K562 (cell line): Measurements from ENCODE around the gene RGPD4. TPM values are rescaled to one million over a fixed set of nuclear protein-coding genes. Genes with fewer than 3 reads are reported as not detected.
"Not testable (repeated sequence)": the region's sequence is repeated elsewhere in the genome, so short reads cannot be mapped to it uniquely, and the experiment has no call there.

Experiments
- ATAC-seq: fragments of 200-7000 bp; cut with Tn5 transposase; 3 replicates; pipeline ENCODE4 v1.9.1; 2020; ENCODE audit warnings: moderate library complexity
- BruUV-seq: library from RNA; stranded (reverse); fragments of 400-500 nt; replicated peaks from 2 replicates; lab custom pipeline; 2021; lab: Mats Ljungman, UMichigan
- CTCF ChIA-PET: fragments of 300-600 bp; formaldehyde crosslinking; extraction: SDS; loops from one replicate; lab custom pipeline; 2021; ENCODE audit warnings: low intra/inter-chr PET ratio; lab: Yijun Ruan, JAX
- POLR2A ChIA-PET: fragments of 300-600, 350-650 bp; sonication (Branson Sonifier 250); formaldehyde crosslinking; extraction: SDS; loops from one replicate; lab custom pipeline; 2021; ENCODE audit warnings: antibody characterized with exemption, inconsistent platforms; lab: Yijun Ruan, JAX
- DNase-seq, 4 experiments: peaks; one replicate each; pipeline versions ENCODE4 v3.0.0 to v3.0.0-alpha.2; 2011 to 2018; ENCODE audit warnings: low spot score in 3 of 4, mixed read lengths in 3 of 4; ENCODE audit errors: extremely low read depth in 1 of 4
- FAIRE-seq: peaks from 2 replicates; lab custom pipeline; 2011; peaks lifted over from hg19 to GRCh38; lab: Jason Lieb, UNC
- H2AFZ ChIP-seq: 2 replicates; pipeline ENCODE4 v1.6.0; 2011; ENCODE audit warnings: low read depth, low read length, control low read depth, inconsistent platforms
- H3K27ac ChIP-seq: fragments of 200-600 bp; 3 replicates; pipeline ENCODE4 v1.8.0; 2011; ENCODE audit warnings: low read depth, mild to moderate bottlenecking, control low read depth, inconsistent platforms, low read length, moderate library complexity, mixed read lengths; ENCODE audit errors: extremely low read depth
- H3K27me3 ChIP-seq, 2 experiments: fragments of 300-600 bp in 1 of 2; 2 replicates in 1 of 2; 3 replicates in 1 of 2; pipeline versions ENCODE4 v1.6.0 to v1.8.0; 2011; ENCODE audit warnings: inconsistent platforms in 2 of 2, low read length in 2 of 2, mild to moderate bottlenecking in 1 of 2, mixed read lengths in 1 of 2, moderate library complexity in 1 of 2; ENCODE audit not compliant: control insufficient read depth in 2 of 2, insufficient read depth in 2 of 2
- H3K36me3 ChIP-seq: fragments of 300-600 bp; 3 replicates; pipeline ENCODE4 v1.8.0; 2011; ENCODE audit warnings: mild to moderate bottlenecking, low read length, inconsistent platforms; ENCODE audit not compliant: control insufficient read depth, insufficient read depth
- H3K4me1 ChIP-seq, 2 experiments: fragments of 200-600 bp in 1 of 2; replicated peaks in 1 of 2; 2 replicates in 1 of 2; 3 replicates in 1 of 2; pipeline versions ENCODE4 v1.5.1 to v1.8.0; 2011; ENCODE audit warnings: inconsistent platforms in 2 of 2, low read length in 2 of 2, mild to moderate bottlenecking in 1 of 2, mixed read lengths in 1 of 2, moderate library complexity in 1 of 2; ENCODE audit not compliant: control insufficient read depth in 2 of 2, insufficient read depth in 2 of 2
- H3K4me2 ChIP-seq: 2 replicates; pipeline ENCODE4 v1.6.1; 2011; ENCODE audit warnings: low read length, control low read depth, inconsistent platforms, mixed read lengths; ENCODE audit not compliant: insufficient read depth
- H3K4me3 ChIP-seq: fragments of 200-600 bp; sonication (generic), shearing (Covaris generic); 2 replicates; pipeline ENCODE4 v1.5.1; 2016; ENCODE audit warnings: control low read depth, inconsistent platforms
- H3K79me2 ChIP-seq: fragments of 200-600 bp; 3 replicates; pipeline ENCODE4 v1.8.0; 2011; ENCODE audit warnings: low read length, inconsistent platforms; ENCODE audit not compliant: control insufficient read depth, insufficient read depth
- H3K9ac ChIP-seq, 2 experiments: 2 replicates each; pipeline versions ENCODE4 v1.6.0 to v1.6.1; 2011; ENCODE audit warnings: low read depth in 2 of 2, low read length in 2 of 2, control low read depth in 1 of 2, inconsistent platforms in 1 of 2, mild to moderate bottlenecking in 1 of 2, mixed read lengths in 1 of 2; ENCODE audit not compliant: insufficient read depth in 1 of 2
- H3K9me1 ChIP-seq: one replicate; pipeline ENCODE4 v1.6.0; 2011; ENCODE audit warnings: inconsistent platforms, mild to moderate bottlenecking, low read length, moderate library complexity; ENCODE audit not compliant: control insufficient read depth, insufficient read depth
- H3K9me3 ChIP-seq: replicated peaks from 2 replicates; pipeline ENCODE4 v1.5.1; 2011; ENCODE audit warnings: low read depth, low read length, inconsistent platforms; ENCODE audit not compliant: control insufficient read depth, insufficient read depth
- H4K20me1 ChIP-seq: replicated peaks from 2 replicates; pipeline ENCODE4 v1.6.1; 2011; ENCODE audit warnings: low read length, inconsistent platforms, mixed read lengths; ENCODE audit not compliant: control insufficient read depth, insufficient read depth
- RAD21 ChIP-seq, 2 experiments: fragments of 250-450 bp in 1 of 2; fragments of 450-650 bp in 1 of 2; sonication (Bioruptor Pico) in 1 of 2; formaldehyde crosslinking in 1 of 2; IDR thresholded peaks in 1 of 2; conservative IDR thresholded peaks in 1 of 2; 2 replicates each; pipeline versions ENCODE4 v1.4.0 to v1.8.0; 2020 to 2022; ENCODE audit warnings: mild to moderate bottlenecking in 2 of 2, moderate library complexity in 1 of 2
- WGBS: fragments of 100-300 bp; shearing (Covaris generic); methylation state at CpG from one replicate; pipeline ENCODE4 v1.1.6; 2016; ENCODE audit warnings: low coverage, mixed read lengths; ENCODE audit not compliant: insufficient coverage; ENCODE audit errors: missing lambda C conversion rate; 5-methylcytosine and 5-hydroxymethylcytosine counted together
- in situ Hi-C: fragments of 300-500 bp; cut with MboI; formaldehyde crosslinking; loops from 4 replicates; pipeline ENCODE4 v1.15.0; 2018; ENCODE audit warnings: inconsistent platforms, mixed read lengths
- intact Hi-C: fragments of 100-400 bp; cut with micrococcal nuclease; formaldehyde crosslinking; loops from 2 replicates; pipeline ENCODE4 v1.14.2; 2022
- polyA plus RNA-seq, 8 experiments: library from polyadenylated mRNA; depleted of rRNA in 4 of 8; stranded (reverse) in 5 of 8; unstranded in 3 of 8; fragments of >200 nt; fragmentation: Nextera tagmentation in 2 of 8; fragmentation: Illumina TruSeq in 1 of 8; extraction: Ambion mirVana in 2 of 8; extraction: Trizol in 1 of 8; gene quantifications; 2 replicates each; pipeline versions ENCODE4 v1.2.1 to v1.2.3, GENCODE V29; 2011 to 2014; ENCODE audit warnings: inconsistent platforms in 1 of 8, missing spikeins in 1 of 8
- total RNA-seq, 7 experiments: library from RNA; depleted of rRNA in 6 of 7; stranded (reverse); fragments of >200 nt in 6 of 7; fragmentation: Illumina TruSeq in 2 of 7; extraction: Trizol in 2 of 7; gene quantifications; 2 replicates each; pipeline versions ENCODE4 v1.2.1 to v1.2.3, GENCODE V29; 2011 to 2021; ENCODE audit warnings: low replicate concordance in 1 of 7
- TF ChIP-seq, protein P1 (sequence below), 3 experiments: IDR thresholded peaks in 2 of 3; conservative IDR thresholded peaks in 1 of 3; 2 replicates each; pipeline ENCODE4 v1.5.1; 2011 to 2012; ENCODE audit warnings: low read length in 3 of 3, mild to moderate bottlenecking in 3 of 3, control low read depth in 2 of 3, improper control_type of control experiment in 1 of 3, inconsistent platforms in 1 of 3, low read depth in 1 of 3, mixed read lengths in 1 of 3, moderate library complexity in 1 of 3; ENCODE audit not compliant: insufficient read depth in 2 of 3

The RGPD4 gene
- total and polyA plus RNA-seq, 9 of the 15 experiments (the other 6 are each of a cell fraction or from before 2014, with no cell fraction given): 0.04 TPM; not detected in 8

GRCh38 chr2:107833618-107834017, 6.9 kb downstream of the RGPD4 start:
- H3K27me3 ChIP-seq, CTCF ChIA-PET, BruUV-seq, H3K79me2 ChIP-seq, H3K4me2 ChIP-seq, FAIRE-seq, H3K9me1 ChIP-seq, H3K4me3 ChIP-seq, H3K9ac ChIP-seq, in situ Hi-C loops, H3K36me3 ChIP-seq, H4K20me1 ChIP-seq, POLR2A ChIA-PET, H3K4me1 ChIP-seq, H3K27ac ChIP-seq, H3K9me3 ChIP-seq, intact Hi-C loops, DNase-seq, H2AFZ ChIP-seq: not testable (repeated sequence)
- peak in 1 of 2 experiments; percentile 28; a peak in 1 of 4 replicates for TF ChIP-seq RAD21 (CRISPR knock-in tag; conservative IDR thresholded peaks at IDR 0.05 in 1 of 2, IDR thresholded peaks at IDR 0.05 in 1 of 2)
- TF ChIP-seq, protein P1, sequence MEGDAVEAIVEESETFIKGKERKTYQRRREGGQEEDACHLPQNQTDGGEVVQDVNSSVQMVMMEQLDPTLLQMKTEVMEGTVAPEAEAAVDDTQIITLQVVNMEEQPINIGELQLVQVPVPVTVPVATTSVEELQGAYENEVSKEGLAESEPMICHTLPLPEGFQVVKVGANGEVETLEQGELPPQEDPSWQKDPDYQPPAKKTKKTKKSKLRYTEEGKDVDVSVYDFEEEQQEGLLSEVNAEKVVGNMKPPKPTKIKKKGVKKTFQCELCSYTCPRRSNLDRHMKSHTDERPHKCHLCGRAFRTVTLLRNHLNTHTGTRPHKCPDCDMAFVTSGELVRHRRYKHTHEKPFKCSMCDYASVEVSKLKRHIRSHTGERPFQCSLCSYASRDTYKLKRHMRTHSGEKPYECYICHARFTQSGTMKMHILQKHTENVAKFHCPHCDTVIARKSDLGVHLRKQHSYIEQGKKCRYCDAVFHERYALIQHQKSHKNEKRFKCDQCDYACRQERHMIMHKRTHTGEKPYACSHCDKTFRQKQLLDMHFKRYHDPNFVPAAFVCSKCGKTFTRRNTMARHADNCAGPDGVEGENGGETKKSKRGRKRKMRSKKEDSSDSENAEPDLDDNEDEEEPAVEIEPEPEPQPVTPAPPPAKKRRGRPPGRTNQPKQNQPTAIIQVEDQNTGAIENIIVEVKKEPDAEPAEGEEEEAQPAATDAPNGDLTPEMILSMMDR (IDR thresholded peaks at IDR 0.05 in 2 of 3, conservative IDR thresholded peaks at IDR 0.05 in 1 of 3; ENCODE audit: insufficient read depth in 2 of 3, low read depth in 1 of 3, low read length in 3 of 3): peak in 1 of 3 experiments; percentile 24; a peak in 1 of 6 replicates
- ATAC-seq: peak; percentile 33; the same call in 1 of the 3 replicates
- 0% methylated on average over 6 of the region's 11 CpGs for WGBS

DNA sequence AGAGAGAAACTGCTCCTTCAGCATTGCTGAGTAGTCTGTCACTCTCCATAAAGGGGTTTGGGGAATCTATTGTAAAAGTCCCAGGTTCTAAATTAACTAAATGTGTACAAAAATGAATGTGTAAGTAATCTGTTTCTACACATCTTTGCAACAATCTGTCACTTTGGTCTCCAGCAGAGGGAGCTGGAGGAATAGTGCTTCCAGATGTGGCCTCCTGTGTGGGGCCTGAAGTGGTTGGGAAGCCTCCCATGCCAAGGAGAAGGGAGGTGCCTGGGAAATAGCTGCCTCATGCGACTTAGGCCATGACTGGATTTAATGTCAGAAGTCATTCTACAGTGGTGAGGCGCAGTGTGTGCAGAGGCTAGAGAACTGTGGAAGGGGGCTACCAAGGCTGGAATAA, 89.4 kb downstream of the RGPD4 start:
- CTCF ChIA-PET, H3K9me1 ChIP-seq, H3K36me3 ChIP-seq, H3K9ac ChIP-seq, H4K20me1 ChIP-seq, in situ Hi-C loops, H3K27ac ChIP-seq, DNase-seq, BruUV-seq, H3K4me1 ChIP-seq, intact Hi-C loops, H3K9me3 ChIP-seq, H3K4me3 ChIP-seq, H3K27me3 ChIP-seq, POLR2A ChIA-PET, H2AFZ ChIP-seq, H3K79me2 ChIP-seq, H3K4me2 ChIP-seq: not testable (repeated sequence)
- peak; percentile 65 for FAIRE-seq
- ATAC-seq: peak; percentile 73
- no CpG with 5 or more reads among the region's 2 CpGs for WGBS

GRCh38 chr2:107916696-107917370, 90.1 kb downstream of the RGPD4 start:
- BruUV-seq, intact Hi-C loops: not testable (repeated sequence)

More at GRCh38 chr2:107916696-107917370, 90.1 kb downstream of the RGPD4 start:
- H3K27me3 ChIP-seq, H3K4me3 ChIP-seq, H3K27ac ChIP-seq, H3K4me2 ChIP-seq, H3K9me3 ChIP-seq, H3K4me1 ChIP-seq, CTCF ChIA-PET, ATAC-seq, FAIRE-seq, H3K79me2 ChIP-seq, H2AFZ ChIP-seq, H3K36me3 ChIP-seq, H3K9ac ChIP-seq, POLR2A ChIA-PET, H4K20me1 ChIP-seq, DNase-seq, H3K9me1 ChIP-seq, in situ Hi-C loops: not testable (repeated sequence)
- 0% methylated on average over 1 of the region's 1 CpG for WGBS
